ENCODE data around the gene LGALS7.

GRCh38 chr19:38778733-38779132, 5.4 kb upstream of the LGALS7 start:
- TF ChIP-seq CTCF (IDR thresholded peaks at IDR 0.05 in 2 of 3, conservative IDR thresholded peaks at IDR 0.05 in 1 of 3; ENCODE audit: control insufficient read depth in 2 of 3, extremely low read depth in 1 of 3, insufficient read depth in 1 of 3, low read depth in 3 of 3, low read length in 3 of 3) = no peak
- TF ChIP-seq POLR2AphosphoS5 (IDR thresholded peaks at IDR 0.05; ENCODE audit: low read length) = no peak
- no peak for TF ChIP-seq NRF1 (conservative IDR thresholded peaks at IDR 0.05; ENCODE audit: low read depth, low read length)
- TF ChIP-seq NFYA (IDR thresholded peaks at IDR 0.05; ENCODE audit: borderline replicate concordance, low read depth, low read length) = no peak
- TF ChIP-seq IKZF2 (IDR thresholded peaks at IDR 0.05) = no peak
- no peak for TF ChIP-seq POLR2A (IDR thresholded peaks at IDR 0.05; ENCODE audit: low read depth, low read length)
- no peak for TF ChIP-seq IRF5 (IDR thresholded peaks at IDR 0.05; ENCODE audit: borderline replicate concordance)
- TF ChIP-seq ZBTB33 (IDR thresholded peaks at IDR 0.05) = no peak
